Mammary epithelial cell (primary cell): ENCODE results near the gene RRP1.

Source experiments
- CTCF ChIP-seq, 2 donors: IDR thresholded peaks in 1 of 2; conservative IDR thresholded peaks in 1 of 2; 2 replicates each; pipeline ENCODE4 v1.5.1; 2011 to 2012; ENCODE audit warnings: inconsistent platforms in 2 of 2, low read length in 2 of 2, mild to moderate bottlenecking in 2 of 2, control low read depth in 1 of 2, low read depth in 1 of 2; ENCODE audit not compliant: insufficient read depth in 1 of 2; ENCODE audit errors: extremely low read depth in 1 of 2
- EZH2 ChIP-seq: IDR thresholded peaks from 2 replicates; pipeline ENCODE4 v1.6.1; 2012; ENCODE audit warnings: low read length, inconsistent platforms, borderline replicate concordance

- TF ChIP-seq CTCF (conservative IDR thresholded peaks at IDR 0.05 in 1 of 2, IDR thresholded peaks at IDR 0.05 in 1 of 2; ENCODE audit: extremely low read depth in 1 of 2, insufficient read depth in 1 of 2, low read depth in 1 of 2, low read length in 2 of 2) = no peak
- TF ChIP-seq EZH2 = no peak
These were observed 30.6 kb upstream of the RRP1 start for GRCh38 chr21:43758811-43759210.
